AG04449 (cell line): ENCODE results near the gene HDAC4.

Experiments used
- CTCF ChIA-PET: fragments of 350-600 bp; formaldehyde crosslinking; extraction: SDS; loops from one replicate; lab custom pipeline; 2021; ENCODE audit warnings: antibody characterized with exemption; lab: Yijun Ruan, JAX
- POLR2A ChIA-PET: fragments of 400-600, 350-600 bp; formaldehyde crosslinking; extraction: SDS; loops from one replicate; lab custom pipeline; 2020; ENCODE audit warnings: antibody characterized with exemption, inconsistent platforms; lab: Yijun Ruan, JAX
- DNase-seq: peaks from one replicate; pipeline ENCODE4 v3.0.0-alpha.2; 2010; ENCODE audit warnings: low read depth, low spot score
- H3K4me3 ChIP-seq: 2 replicates; pipeline ENCODE4 v1.5.1; 2011; ENCODE audit warnings: low read depth, mild to moderate bottlenecking, control low read depth, low read length
- TF ChIP-seq, protein P1 (sequence below): IDR thresholded peaks from one replicate; pipeline ENCODE4 v1.5.1; 2011; ENCODE audit warnings: mild to moderate bottlenecking, moderate library complexity, low read length, control low read depth, inconsistent platforms; ENCODE audit not compliant: insufficient read depth; ENCODE audit errors: missing control alignments

Gene HDAC4

DNA sequence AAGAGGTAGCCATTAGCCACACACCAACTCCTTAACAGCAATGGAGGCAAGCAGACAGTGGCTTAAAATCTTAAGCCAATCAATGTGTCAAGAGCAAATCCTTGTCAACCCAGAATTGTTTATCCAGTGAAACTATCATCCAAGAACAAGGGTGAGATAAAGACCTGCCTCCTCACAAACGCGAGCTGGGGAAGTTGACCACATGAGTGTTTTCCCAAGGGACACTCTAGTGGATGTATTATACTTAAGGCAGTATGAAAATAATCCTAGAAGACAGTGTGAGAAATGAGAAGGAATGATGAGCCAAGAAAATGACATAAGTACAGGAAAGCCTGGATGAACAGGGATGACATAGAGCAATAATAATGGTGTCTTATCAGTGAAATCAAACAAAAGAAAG lies 343.3 kb downstream of the HDAC4 start:
- CTCF ChIA-PET: no interaction called here
- TF ChIP-seq, protein P1, sequence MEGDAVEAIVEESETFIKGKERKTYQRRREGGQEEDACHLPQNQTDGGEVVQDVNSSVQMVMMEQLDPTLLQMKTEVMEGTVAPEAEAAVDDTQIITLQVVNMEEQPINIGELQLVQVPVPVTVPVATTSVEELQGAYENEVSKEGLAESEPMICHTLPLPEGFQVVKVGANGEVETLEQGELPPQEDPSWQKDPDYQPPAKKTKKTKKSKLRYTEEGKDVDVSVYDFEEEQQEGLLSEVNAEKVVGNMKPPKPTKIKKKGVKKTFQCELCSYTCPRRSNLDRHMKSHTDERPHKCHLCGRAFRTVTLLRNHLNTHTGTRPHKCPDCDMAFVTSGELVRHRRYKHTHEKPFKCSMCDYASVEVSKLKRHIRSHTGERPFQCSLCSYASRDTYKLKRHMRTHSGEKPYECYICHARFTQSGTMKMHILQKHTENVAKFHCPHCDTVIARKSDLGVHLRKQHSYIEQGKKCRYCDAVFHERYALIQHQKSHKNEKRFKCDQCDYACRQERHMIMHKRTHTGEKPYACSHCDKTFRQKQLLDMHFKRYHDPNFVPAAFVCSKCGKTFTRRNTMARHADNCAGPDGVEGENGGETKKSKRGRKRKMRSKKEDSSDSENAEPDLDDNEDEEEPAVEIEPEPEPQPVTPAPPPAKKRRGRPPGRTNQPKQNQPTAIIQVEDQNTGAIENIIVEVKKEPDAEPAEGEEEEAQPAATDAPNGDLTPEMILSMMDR: no peak
- no peak for DNase-seq
- POLR2A ChIA-PET: no interaction called here
- H3K4me3 ChIP-seq: no peak overlapping the region

DNA sequence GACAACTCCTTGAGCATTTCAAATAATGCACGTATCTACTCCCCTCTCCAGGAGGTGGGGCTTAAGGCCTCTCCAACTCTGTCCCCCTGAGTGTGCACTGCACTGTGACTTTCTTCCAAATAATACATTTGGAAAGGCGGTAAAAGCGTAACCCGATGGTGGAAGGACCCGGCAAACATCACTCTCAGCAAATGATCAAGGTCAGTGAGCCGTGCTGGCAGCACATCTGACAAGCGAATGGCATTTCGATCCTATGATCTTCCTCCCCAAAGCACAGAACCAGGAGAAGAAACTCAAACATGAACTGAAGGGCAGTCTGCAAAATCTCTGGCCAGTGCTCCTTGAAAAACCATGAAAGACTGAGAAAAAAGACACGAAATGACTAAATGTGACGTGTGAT lies 344.2 kb downstream of the HDAC4 start:
- ChIA-PET CTCF (no interaction called here), POLR2A (no interaction called here)

DNA sequence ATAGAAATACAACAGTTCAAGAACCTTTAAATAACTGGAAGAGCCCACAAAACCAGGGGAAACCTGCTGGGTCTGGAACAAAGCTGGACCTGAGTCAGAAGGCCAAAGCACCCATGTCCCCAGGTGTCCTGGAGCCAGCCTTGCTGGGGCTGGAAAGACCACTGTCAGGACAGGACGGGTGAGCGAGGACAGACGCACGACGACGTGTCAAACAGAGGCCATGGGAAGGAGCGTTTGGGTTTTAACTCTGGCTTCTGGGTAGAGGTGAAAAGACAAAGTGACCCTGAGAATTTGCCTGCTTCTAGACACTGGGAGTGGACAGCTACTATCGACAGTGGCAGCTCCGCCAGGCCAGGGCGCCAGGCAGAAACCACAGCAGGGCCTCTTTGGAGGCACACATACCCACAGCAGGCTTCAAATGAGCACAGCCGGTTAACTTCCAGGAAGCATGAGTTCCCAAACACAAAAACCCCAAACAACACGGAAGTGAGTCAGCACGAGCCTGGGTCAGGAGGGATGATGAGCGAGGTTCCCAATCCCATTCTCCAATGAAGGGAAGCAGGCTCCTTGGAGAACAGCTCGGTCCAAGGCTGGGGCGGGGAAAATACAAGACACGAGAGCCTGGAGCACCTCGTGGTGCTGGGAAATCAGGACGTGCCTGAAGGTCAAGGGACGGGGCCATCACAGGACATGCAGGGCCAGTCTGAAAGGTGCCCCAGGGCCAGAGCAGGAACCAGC lies 344.9 kb downstream of the HDAC4 start:
- H3K4me3 ChIP-seq: no peak overlapping the region
- ChIA-PET POLR2A (no interaction called here), CTCF (no interaction called here)
- TF ChIP-seq, protein P1: no peak
- no peak for DNase-seq

More for the DNA sequence above, 344.2 kb downstream of the HDAC4 start:
- no peak overlapping the region for H3K4me3 ChIP-seq
- TF ChIP-seq, protein P1: no peak
- no peak for DNase-seq

DNA sequence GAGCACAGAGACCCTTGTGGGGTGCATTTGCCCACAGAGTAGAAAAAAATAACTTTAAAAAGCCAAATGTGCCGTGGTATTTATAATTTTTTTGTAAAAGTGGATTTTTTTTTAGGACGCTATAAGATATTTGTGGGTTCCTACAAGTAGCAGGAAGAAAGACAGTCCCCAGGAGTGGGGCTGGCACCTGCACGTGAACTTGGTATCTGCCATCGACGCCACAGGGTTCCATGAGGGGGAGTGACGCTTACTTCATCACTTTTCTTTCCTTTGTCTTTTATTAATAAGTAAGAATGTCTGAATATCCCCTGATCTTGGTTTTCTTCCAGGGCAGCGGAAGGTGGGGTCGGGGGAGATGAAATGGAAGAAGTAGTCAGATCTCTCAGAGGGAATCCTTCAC lies 345.9 kb downstream of the HDAC4 start:
- no peak overlapping the region for H3K4me3 ChIP-seq
- no peak for DNase-seq
- TF ChIP-seq, protein P1: no peak
- CTCF ChIA-PET: no interaction called here
- POLR2A ChIA-PET: no interaction called here

DNA sequence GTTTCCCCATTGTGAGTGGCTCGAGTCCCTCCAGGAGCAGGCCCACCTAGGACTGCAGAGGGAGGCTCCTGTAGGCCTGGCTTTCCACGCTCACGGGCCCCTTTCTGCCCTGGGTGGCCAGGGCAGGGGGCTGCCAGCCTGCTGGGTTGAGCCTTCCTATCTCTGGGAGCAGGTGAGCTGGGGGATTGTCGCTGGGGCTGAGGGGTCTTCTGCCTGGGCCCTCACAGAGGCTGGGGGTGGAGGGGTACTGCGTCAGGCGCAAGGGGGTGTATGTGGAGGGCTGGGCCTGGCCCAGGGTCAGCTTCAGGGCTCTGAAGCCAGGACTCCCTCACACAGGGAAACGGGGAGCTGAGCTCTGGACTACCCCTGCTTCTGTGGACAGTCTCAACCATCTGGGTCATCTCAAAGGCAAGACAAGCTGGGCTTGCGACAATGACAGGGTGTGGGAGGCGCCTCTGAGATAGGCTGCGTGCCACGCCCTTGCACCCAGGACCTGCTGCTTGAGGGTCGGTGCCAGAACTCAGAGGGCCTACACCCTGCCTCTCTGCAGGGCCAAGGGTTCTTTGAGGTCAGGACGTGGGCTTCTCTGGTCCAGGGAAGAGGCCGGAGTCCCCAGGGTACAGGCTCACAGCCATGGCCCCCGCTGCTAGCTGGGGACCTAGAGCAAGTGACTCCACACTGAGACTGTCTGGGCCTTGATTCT lies 346.9 kb downstream of the HDAC4 start:
- H3K4me3 ChIP-seq: no peak overlapping the region
- POLR2A ChIA-PET: no interaction called here
- CTCF ChIA-PET: no interaction called here

More for the DNA sequence above, 346.9 kb downstream of the HDAC4 start:
- DNase-seq: no peak
- TF ChIP-seq, protein P1: no peak
